HCT116 (cell line): ENCODE data around the gene GRB7.

Source experiments
- JUND ChIP-seq: IDR thresholded peaks from 2 replicates; pipeline ENCODE4 v1.6.1; 2012
- SIN3A ChIP-seq: IDR thresholded peaks from 2 replicates; pipeline ENCODE4 v1.6.1; 2012; ENCODE audit warnings: low read depth

DNA sequence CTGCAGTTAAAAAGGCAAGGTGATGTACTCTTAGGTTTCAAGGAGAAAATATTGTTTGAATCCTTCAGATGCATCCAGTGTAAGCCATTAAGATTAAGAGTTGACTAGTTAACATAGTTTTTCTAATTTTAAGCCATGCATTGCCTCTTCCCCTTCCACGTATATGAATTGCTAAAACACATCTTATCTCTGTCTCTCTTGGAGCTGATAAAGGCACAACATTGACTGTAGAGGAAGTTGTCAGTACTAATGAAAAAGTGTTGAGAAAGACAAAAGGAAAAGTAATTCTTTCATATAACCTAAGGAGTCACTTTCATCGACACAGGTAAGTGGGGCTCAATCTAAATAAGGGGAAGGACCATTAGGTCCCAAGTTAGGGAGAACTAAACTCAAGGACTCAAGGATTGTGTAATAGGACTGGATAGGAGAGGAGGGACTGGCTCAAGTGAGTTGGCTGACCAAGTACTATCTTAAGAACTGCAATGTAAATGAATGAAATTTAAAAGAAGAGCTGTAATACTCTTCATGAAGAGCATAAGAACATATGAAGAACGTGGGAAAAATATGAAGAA lies 55.6 kb downstream of the GRB7 start:
- TF ChIP-seq JUND (no peak), SIN3A (no peak)
